ENCODE measurements around the gene DIDO1.

Gene DIDO1

GRCh38 chr20:62900052-62900691 is 26.1 kb downstream of the DIDO1 start:
- Histone ChIP-seq H3K27me3 (ENCODE audit: low read length) (no peaks in the 10 kb centered on the region), H3K9ac (ENCODE audit: low read length) (no peak overlapping the region), H3K79me2 (ENCODE audit: insufficient read depth, low read length) (no peaks in the 10 kb centered on the region; the same call in 1 of the 2 replicates), H2AFZ (ENCODE audit: low read depth, low read length, severe bottlenecking) (no peak overlapping the region), H4K20me1 (ENCODE audit: low read depth, low read length) (no peaks in the 10 kb centered on the region), H3K4me2 (ENCODE audit: low read depth, low read length, poor library complexity, severe bottlenecking) (no peak overlapping the region), H3K4me3 (ENCODE audit: insufficient read depth, low read length, poor library complexity, severe bottlenecking) (no peak overlapping the region), H3F3A (ENCODE audit: insufficient read depth) (peaks cover 16% of the 10 kb centered on the region), H3K27ac (ENCODE audit: low read depth, low read length) (0 out of 2 replicates have a peak overlapping the region, but pooled peaks have one; percentile 4), H3K9me2 (replicated peaks; ENCODE audit: insufficient read depth, low read length) (no peaks in the 10 kb centered on the region), H3K9me3 (ENCODE audit: insufficient read depth, low read length) (no peaks in the 10 kb centered on the region), H3K36me3 (ENCODE audit: low read length) (peaks cover 8% of the 10 kb centered on the region; the same call in 1 of the 2 replicates)
- no peak for TF ChIP-seq EZH2phosphoT487 (conservative IDR thresholded peaks at IDR 0.05; ENCODE audit: low read length)
- TF ChIP-seq, protein P1, sequence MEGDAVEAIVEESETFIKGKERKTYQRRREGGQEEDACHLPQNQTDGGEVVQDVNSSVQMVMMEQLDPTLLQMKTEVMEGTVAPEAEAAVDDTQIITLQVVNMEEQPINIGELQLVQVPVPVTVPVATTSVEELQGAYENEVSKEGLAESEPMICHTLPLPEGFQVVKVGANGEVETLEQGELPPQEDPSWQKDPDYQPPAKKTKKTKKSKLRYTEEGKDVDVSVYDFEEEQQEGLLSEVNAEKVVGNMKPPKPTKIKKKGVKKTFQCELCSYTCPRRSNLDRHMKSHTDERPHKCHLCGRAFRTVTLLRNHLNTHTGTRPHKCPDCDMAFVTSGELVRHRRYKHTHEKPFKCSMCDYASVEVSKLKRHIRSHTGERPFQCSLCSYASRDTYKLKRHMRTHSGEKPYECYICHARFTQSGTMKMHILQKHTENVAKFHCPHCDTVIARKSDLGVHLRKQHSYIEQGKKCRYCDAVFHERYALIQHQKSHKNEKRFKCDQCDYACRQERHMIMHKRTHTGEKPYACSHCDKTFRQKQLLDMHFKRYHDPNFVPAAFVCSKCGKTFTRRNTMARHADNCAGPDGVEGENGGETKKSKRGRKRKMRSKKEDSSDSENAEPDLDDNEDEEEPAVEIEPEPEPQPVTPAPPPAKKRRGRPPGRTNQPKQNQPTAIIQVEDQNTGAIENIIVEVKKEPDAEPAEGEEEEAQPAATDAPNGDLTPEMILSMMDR (IDR thresholded peaks at IDR 0.05; ENCODE audit: insufficient read depth, low read length, poor library complexity, severe bottlenecking), result peak; percentile 73

GRCh38 chr20:62899633-62900051 is 26.7 kb downstream of the DIDO1 start:
- Histone ChIP-seq H3K9ac (ENCODE audit: low read length) (no peak overlapping the region), H3K9me3 (ENCODE audit: insufficient read depth, low read length) (no peaks in the 10 kb centered on the region), H3K79me2 (ENCODE audit: insufficient read depth, low read length) (no peaks in the 10 kb centered on the region; the same call in 1 of the 2 replicates), H4K20me1 (ENCODE audit: low read depth, low read length) (no peaks in the 10 kb centered on the region), H3K4me2 (ENCODE audit: low read depth, low read length, poor library complexity, severe bottlenecking) (no peak overlapping the region), H3K9me2 (replicated peaks; ENCODE audit: insufficient read depth, low read length) (no peaks in the 10 kb centered on the region), H3K27ac (ENCODE audit: low read depth, low read length) (no peak overlapping the region), H3K36me3 (ENCODE audit: low read length) (peaks cover 4% of the 10 kb centered on the region), H3K4me3 (ENCODE audit: insufficient read depth, low read length, poor library complexity, severe bottlenecking) (no peak overlapping the region), H2AFZ (ENCODE audit: low read depth, low read length, severe bottlenecking) (no peak overlapping the region), H3F3A (ENCODE audit: insufficient read depth) (peaks cover 16% of the 10 kb centered on the region), H3K27me3 (ENCODE audit: low read length) (no peaks in the 10 kb centered on the region)
- no peak for TF ChIP-seq EZH2phosphoT487 (conservative IDR thresholded peaks at IDR 0.05; ENCODE audit: low read length)
- TF ChIP-seq, protein P1 (IDR thresholded peaks at IDR 0.05; ENCODE audit: insufficient read depth, low read length, poor library complexity, severe bottlenecking), result no peak

DNA sequence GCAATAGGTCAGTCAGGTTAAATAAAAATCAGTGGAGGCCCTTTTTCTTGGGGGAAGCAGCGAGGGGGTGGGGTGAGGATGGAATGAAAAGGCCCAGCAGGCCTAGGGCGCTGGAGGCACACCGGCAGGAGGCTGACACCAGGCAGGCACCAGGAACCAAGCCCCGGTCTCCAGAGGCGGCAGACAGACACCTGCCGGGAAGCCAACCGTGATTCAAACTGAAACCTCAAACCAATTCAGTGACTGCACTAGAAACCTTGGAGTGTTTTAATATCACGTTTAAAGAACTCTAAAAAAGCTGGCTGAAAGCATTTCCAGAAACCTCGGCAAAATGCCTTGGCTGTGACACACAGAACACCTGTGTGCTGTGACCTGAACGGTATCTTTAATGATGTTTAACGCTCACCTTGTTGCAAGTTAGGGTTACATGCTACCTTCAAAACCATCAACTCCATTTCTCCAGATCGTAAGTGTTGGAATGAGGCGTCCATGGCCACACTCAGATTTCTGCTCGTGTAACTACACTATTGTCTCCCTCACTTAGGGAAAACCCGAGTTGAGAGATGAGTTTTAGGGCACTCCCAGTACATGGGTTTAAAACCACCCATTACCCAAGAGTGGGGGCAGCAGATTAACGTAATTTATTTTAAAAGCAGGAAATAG is 27.2 kb downstream of the DIDO1 start:
- Histone ChIP-seq H4K20me1 (ENCODE audit: low read depth, low read length) (no peaks in the 10 kb centered on the region), H3K79me2 (ENCODE audit: insufficient read depth, low read length) (no peaks in the 10 kb centered on the region; the same call in 1 of the 2 replicates), H3K9ac (ENCODE audit: low read length) (no peak overlapping the region), H3K9me3 (ENCODE audit: insufficient read depth, low read length) (no peaks in the 10 kb centered on the region), H3K27ac (ENCODE audit: low read depth, low read length) (no peak overlapping the region), H3K4me3 (ENCODE audit: insufficient read depth, low read length, poor library complexity, severe bottlenecking) (no peak overlapping the region), H3K27me3 (ENCODE audit: low read length) (no peaks in the 10 kb centered on the region), H3K36me3 (ENCODE audit: low read length) (peaks cover 8% of the 10 kb centered on the region), H2AFZ (ENCODE audit: low read depth, low read length, severe bottlenecking) (no peak overlapping the region), H3F3A (ENCODE audit: insufficient read depth) (peaks cover 16% of the 10 kb centered on the region), H3K9me2 (replicated peaks; ENCODE audit: insufficient read depth, low read length) (no peaks in the 10 kb centered on the region), H3K4me2 (ENCODE audit: low read depth, low read length, poor library complexity, severe bottlenecking) (no peak overlapping the region)
- TF ChIP-seq EZH2phosphoT487 (conservative IDR thresholded peaks at IDR 0.05; ENCODE audit: low read length), result no peak
- TF ChIP-seq, protein P1 (IDR thresholded peaks at IDR 0.05; ENCODE audit: insufficient read depth, low read length, poor library complexity, severe bottlenecking), result no peak

Measured in SU-DHL-6 (cell line).